ENCODE data around the gene CSNK2A1.

- TF ChIP-seq POLR2AphosphoS5 (IDR thresholded peaks at IDR 0.05; ENCODE audit: borderline replicate concordance, low read depth, low read length) (no peak), EZH2 (IDR thresholded peaks at IDR 0.05) (no peak)
These were observed 110.8 kb downstream of the CSNK2A1 start for GRCh38 chr20:432677-433299.

Data from SK-N-MC (cell line).